ENCODE data around the gene LIFR. TPM values are rescaled to one million over a fixed set of nuclear protein-coding genes. Genes with fewer than 3 reads are reported as not detected.

LIFR gene
- total and polyA plus RNA-seq, 8 donors = 52.6 to 218 (median 194) TPM

GRCh38 chr5:38551030-38552017 is 5.1 kb downstream of the LIFR start:
- Histone ChIP-seq H3K9me3 (no peaks in the 10 kb centered on the region), H3K4me3 (no peak overlapping the region), H3K27ac (peak overlapping the region in 1 of 2 donors; percentile 35), H3K27me3 (peaks cover 0 to 28% of the 10 kb centered on the region in 2 donors), H3K36me3 (no peaks in the 10 kb centered on the region), H3K4me1 (peaks cover 11 to 36% of the 10 kb centered on the region in 2 donors)
- ATAC-seq (peak; percentile 73), DNase-seq (peak in 1 of 4 donors; percentile 51)
- peak; percentile 46 to 55 for TF ChIP-seq CTCF (IDR thresholded peaks at IDR 0.05)
- intact Hi-C loops (cut with DNase I) = no loop called here

GRCh38 chr5:38548064-38548759 is 8.2 kb downstream of the LIFR start:
- ATAC-seq (peak; percentile 55), DNase-seq (no peak)
- H3K4me1 ChIP-seq = peaks cover 11 to 46% of the 10 kb centered on the region in 2 donors
- no peak for TF ChIP-seq CTCF (IDR thresholded peaks at IDR 0.05)
- no peak overlapping the region for H3K4me3 ChIP-seq
- no peaks in the 10 kb centered on the region for H3K27me3 ChIP-seq
- no peaks in the 10 kb centered on the region for H3K36me3 ChIP-seq
- no peak overlapping the region for H3K27ac ChIP-seq
- no peaks in the 10 kb centered on the region for H3K9me3 ChIP-seq
- intact Hi-C loops (cut with DNase I) = no loop called here

- H3K9me3 ChIP-seq = no peaks in the 10 kb centered on the region
- no peak for TF ChIP-seq CTCF (IDR thresholded peaks at IDR 0.05)
- H3K4me1 ChIP-seq = peaks cover 11 to 46% of the 10 kb centered on the region in 2 donors
- ATAC-seq = no peak
- intact Hi-C loops (cut with DNase I) = no loop called here
- no peak overlapping the region for H3K27ac ChIP-seq
- DNase-seq = no peak
- no peaks in the 10 kb centered on the region for H3K36me3 ChIP-seq
- no peaks in the 10 kb centered on the region for H3K27me3 ChIP-seq
- no peak overlapping the region for H3K4me3 ChIP-seq
Measured at GRCh38 chr5:38547257-38547656, 9.2 kb downstream of the LIFR start.

- intact Hi-C loops (cut with DNase I) = no loop called here
Measured at GRCh38 chr5:38546691-38547146, 9.7 kb downstream of the LIFR start.

More at GRCh38 chr5:38546691-38547146, 9.7 kb downstream of the LIFR start:
- DNase-seq (no peak), ATAC-seq (no peak)
- no peak for TF ChIP-seq CTCF (IDR thresholded peaks at IDR 0.05)
- no peak overlapping the region for H3K27ac ChIP-seq
- no peaks in the 10 kb centered on the region for H3K36me3 ChIP-seq
- H3K27me3 ChIP-seq = no peaks in the 10 kb centered on the region
- H3K9me3 ChIP-seq = no peaks in the 10 kb centered on the region
- H3K4me1 ChIP-seq = peaks cover 12 to 46% of the 10 kb centered on the region in 2 donors
- H3K4me3 ChIP-seq = no peak overlapping the region

Data from left lung (tissue), 10 donors.